NCI-H524 treated with DMSO at 0.1 percent for 48 hours (cell line): ENCODE measurements around the gene TRIM69.
"Not testable (repeated sequence)": the region's sequence is repeated elsewhere in the genome, so short reads cannot be mapped to it uniquely, and the experiment has no call there.

Source experiments
- DNase-seq: peaks from one replicate; lab custom pipeline; 2025; lab: John Stamatoyannopoulos, UW

TRIM69 gene

GRCh38 chr15:44715797-44716334 is 20.5 kb upstream of the TRIM69 start:
- DNase-seq: no peak

DNA sequence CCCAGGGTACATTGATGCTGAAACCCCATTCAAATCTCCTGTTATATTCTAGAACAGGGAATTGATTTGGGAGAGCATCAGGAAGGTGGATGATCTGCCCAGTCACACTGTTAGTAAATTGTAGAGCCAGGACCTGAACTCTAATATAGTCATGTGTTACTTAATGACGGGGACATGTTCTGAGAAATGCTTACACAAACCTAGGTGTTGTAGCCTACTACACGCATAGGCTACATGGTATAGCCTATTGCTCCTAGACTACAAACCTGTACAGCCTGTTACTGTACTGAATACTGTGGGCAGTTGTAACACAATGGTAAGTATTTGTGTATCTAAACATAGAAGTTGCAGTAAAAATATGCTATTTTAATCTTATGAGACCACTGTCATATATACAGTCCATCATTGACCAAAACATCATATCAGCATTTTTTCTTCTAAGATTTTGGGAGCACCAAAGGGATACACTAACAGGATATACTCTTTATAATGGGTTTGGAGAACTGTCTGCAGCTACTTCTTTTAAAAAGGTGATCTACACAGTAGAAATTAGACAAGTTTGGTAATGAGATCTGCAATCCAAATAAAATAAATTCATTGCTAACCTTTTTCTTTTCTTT is 19.2 kb upstream of the TRIM69 start:
- no peak for DNase-seq

DNA sequence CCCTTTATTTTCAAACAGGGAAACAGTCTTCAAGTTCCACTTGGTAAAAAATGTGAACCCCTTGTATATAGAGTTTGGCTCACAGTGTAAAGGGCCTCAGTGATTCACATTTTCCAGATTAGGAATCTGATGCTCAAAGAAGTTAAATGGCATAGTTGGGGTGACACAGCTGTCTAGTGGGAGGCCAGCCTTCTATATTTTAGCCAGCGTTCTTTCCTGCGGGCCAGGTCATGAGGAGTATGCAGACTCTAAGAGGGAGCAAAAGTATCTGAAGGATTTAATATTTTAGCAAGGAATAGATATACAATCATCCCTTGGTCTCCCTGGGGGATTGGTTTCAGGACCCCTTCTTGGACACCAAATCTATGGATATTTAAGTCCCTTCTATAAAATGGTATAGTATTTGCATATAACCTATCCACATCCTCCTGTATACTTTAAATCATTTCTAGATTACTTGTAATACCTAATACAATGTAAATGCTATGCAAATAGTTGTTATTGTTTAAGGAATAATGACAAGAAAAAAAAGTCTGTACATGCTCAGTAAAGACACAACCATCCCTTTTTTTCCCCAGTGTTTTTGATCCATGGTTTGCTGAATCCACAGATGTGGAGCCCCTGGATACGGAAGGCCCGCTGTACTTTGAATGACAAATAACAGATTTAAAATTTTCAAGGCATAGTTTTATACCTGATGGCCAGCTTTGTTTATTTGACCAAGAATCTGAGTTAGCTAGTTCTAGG is 18.0 kb upstream of the TRIM69 start:
- DNase-seq: no peak

- no peak for DNase-seq
Observed at GRCh38 chr15:44718927-44719292, 17.4 kb upstream of the TRIM69 start.

GRCh38 chr15:44719293-44719999 is 16.9 kb upstream of the TRIM69 start:
- no peak for DNase-seq

DNA sequence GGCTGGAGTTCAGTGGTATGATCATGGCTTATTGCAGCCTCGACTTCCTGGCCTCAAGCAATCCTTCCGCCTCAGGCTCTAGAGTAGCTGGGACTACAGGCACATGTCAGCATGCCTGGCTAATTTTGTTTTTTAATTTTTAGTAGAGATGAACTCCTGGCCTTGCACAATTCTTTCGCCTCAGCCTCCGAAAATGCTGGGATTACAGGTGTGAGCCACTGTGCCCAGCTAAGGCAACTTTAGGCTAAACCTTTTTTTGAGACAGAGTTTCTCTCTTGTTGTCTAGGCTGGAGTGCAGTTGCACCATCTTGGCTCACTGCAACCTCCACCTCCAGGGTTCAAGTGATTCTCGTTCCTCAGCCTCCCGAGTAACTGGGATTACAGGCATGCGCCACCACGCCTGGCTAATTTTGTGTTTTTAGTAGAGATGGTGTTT is 16.3 kb upstream of the TRIM69 start:
- DNase-seq: not testable (repeated sequence)

DNA sequence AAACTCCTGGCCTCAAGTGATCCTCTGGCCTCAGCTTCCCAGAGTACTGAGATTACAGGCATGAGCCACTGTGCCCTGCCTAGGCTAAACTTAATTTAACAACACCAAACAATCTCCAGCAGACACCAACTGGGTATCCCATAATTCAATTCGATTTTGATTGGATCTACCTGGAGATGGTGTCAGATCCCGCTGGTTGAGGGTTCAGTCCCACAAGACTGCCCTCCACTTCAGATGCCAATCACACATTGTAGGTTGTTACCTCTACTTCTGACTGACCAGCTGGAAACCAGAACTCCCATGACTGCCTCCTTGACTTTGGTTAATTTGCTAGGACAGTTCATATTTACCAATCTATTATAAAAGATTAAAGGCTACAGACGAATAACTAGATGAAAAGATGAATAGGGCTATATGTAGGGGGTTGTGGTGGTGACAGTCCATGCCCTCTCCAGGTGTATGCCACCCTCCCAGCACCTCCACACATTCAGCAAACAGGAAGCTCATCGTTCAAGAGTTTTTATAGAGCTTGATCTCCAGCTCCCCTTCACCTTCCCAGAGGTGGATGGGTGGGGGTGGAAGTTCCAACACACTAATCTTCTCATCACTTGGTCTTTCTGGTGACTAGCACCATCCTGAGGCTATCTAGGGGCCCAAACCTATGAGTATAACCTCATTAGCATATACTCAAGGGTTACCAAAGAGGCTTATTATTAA is 15.7 kb upstream of the TRIM69 start:
- DNase-seq: no peak

- no peak for DNase-seq
Observed at GRCh38 chr15:44722011-44722410, 14.3 kb upstream of the TRIM69 start.

DNA sequence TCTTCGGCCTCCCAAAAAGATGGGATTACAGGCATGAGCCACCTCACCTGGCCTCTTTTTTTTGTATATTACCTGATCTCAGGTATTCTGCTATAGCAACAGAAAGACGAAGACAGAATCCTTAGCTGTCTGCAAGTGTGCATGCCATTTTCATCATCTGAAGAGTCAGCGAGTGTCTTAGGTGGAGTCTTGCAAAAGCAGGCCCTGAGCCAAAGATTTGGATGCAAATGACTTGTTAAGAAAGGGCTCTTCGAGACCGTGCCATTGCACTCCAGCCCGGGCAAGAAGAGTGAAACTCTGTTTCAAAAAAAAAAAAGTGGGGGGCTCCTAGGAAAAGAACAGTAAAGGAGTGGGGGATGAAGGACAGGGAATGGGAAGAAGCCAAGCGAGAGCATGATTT is 10.2 kb upstream of the TRIM69 start:
- DNase-seq: no peak

DNA sequence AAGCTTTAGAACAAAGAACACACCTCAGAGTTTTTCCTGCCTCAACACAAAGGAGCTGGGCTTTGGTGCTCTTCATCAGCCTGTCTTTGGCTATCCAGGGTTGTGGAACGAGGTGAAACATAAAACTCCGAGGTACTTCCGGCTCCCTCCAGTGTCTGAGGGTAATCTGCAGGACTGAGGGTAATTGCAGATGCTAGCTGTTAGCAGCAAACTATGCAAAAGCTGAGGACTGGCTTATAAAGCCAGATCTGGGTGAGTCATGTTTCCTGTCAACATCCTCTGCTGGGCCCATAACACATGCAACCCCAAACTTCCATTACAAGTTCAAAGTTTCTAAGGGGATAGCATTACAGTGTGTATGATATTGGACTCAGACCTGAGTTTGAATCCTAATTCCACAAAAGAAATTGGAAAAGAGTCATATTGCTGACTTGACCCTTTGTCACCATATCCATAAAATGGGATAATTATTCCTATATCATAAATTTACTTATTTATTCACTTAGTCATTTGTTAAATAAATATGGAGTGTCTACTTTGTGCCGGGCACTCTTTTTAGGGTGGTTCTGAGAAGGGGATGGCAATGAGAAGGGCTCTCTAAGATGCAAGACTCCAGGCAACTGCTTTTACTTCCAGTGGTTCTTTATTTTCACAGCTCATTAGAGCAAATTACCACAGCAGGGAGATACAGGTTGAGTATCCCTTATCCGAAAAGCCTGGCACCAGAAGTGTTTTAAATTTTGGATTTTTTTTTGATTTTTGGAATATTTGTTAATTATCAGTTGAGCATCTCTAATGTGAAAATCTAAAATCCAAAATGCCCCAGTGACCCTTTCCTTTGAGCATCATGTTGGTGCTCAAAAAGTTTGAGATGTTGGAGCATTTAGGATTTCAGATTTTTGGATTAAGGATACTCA is 9.5 kb upstream of the TRIM69 start:
- DNase-seq: no peak

DNA sequence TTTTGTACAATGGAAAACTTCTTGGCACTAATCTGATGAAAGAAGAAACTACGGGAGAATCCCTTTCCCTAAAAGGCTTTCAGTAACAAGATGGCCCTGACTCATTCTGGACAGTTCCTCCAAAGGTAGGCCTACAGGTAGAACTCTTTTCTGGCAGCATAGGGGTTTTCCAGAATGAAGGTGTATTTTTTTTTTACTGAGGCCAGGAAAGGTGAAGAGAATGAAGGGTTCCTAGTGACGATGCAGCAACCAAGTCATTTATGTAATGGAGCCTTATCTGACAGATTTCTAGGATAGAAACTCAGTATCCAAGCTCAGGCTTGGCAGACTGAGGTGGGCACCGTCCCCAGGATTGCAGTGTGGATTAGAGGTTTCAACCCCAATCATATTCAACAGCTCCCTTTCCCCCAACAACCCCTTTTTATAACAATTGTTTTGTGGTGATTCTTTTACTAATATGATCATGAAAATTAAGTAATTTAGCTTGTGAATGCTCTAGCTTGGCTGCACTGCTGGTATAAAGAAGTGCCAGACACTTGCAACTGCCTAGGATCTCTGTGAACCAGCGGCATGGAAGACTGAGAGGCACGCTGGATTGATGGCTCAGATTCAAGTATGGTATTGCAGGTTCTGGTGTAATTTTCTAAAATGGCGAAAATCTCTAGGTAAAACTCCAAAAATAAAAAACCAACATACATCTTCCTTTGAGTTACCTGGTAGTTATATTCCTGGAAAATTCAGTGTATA is 8.7 kb upstream of the TRIM69 start:
- DNase-seq: no peak

GRCh38 chr15:44728232-44728575 is 8.1 kb upstream of the TRIM69 start:
- not testable (repeated sequence) for DNase-seq

GRCh38 chr15:44728576-44729407 is 7.5 kb upstream of the TRIM69 start:
- DNase-seq: peak; percentile 95

GRCh38 chr15:44729408-44730127 is 6.8 kb upstream of the TRIM69 start:
- peak; percentile 46 for DNase-seq

GRCh38 chr15:44734839-44735481 is 1.4 kb upstream of the TRIM69 start:
- DNase-seq: no peak

DNA sequence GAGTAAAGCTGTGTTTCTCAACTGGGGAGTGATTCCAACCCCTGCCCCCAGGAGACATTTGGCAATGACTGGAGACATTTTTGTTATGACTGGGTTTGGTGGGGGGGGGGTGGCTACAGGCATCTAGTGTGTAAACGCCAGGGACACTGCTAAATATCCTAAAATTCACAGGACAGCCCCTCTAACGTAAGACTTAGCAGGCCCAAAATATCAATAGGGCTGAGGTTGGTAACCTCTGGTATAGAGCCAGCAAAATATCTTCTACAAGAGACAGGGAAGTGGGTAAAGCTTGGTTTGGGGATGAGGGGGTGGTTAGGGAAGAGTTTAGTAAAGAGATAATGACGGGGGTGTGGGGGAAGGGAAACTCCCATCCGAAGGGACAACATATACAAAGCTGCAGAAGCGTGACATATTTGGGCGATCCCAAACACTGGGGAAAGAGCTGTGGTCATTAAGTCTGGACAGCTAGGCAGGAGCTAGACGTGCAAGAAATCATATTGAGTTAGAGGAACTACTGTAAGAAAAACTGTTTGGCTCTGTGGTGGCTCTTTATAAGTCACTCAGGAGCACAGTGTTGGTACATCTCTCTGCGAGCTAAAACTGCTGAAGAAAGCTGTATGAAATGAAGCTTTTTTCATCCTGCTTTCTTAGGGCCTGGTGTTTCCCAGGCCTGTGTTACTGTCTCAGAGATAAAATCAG is 697 bp upstream of the TRIM69 start:
- no peak for DNase-seq

GRCh38 chr15:44738340-44738984 is 2.1 kb downstream of the TRIM69 start:
- peak; percentile 7 for DNase-seq
